Hematopoietic multipotent progenitor cell treated with erythropoietin and hydrocortisone succinate and interleukin-3 and kit ligand, for 17 days (in vitro differentiated cells): ENCODE data around the gene LIPH.
"Not testable (repeated sequence)": the region's sequence is repeated elsewhere in the genome, so short reads cannot be mapped to it uniquely, and the experiment has no call there.

Experiments used
- DNase-seq: peaks from one replicate; pipeline ENCODE4 v3.0.0-alpha.2; 2015; ENCODE audit warnings: low spot score

LIPH gene

DNA sequence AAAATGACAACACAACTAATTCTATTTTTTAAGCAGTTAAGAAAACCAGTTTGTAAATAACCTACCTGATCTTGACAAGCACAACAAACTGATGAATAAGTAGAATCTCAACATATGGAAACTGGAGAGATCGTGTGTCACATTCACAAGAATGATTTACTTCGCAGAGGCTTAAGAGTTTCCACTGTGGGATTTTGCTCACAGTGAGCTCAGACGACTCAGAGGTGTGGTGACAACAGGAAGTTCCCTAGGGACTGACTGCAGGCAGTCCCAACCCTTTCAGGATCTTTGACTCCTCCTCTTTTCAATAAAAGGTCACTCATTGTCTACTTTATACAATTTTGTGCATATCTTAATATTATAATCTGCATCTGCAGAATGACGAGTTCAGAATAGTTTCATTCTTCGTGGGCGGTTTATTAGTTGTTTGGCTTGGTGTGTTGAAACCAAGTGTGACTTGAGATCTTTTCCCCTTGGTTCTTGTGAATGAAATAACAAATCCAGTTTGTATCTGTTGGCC lies at the start of gene LIPH:
LIPH (minus strand) TSS at position 231 of the 520 bp plus-strand sequence; CDS start at position 114, 117 bp downstream.
- no peak for DNase-seq

DNA sequence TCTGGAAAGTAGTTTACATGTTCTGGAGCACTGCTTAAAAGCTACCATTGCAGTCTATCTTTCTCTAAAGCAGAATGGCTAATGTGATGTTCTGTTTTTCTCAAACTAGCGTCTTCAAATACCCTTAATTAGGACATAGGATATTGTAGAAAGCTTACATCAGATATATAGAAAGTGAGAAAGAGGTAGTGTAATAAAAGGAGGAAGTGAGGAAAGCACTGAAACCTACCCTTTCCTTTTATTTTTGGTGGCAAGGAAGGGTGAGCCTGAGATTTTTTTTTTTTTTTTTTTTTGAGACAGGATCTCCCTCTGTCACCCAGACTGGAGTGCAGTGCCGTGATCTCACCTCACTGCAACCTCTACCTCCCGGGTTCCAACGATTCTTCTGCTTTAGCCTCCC lies 43.1 kb upstream of the LIPH start:
- no peak for DNase-seq

DNA sequence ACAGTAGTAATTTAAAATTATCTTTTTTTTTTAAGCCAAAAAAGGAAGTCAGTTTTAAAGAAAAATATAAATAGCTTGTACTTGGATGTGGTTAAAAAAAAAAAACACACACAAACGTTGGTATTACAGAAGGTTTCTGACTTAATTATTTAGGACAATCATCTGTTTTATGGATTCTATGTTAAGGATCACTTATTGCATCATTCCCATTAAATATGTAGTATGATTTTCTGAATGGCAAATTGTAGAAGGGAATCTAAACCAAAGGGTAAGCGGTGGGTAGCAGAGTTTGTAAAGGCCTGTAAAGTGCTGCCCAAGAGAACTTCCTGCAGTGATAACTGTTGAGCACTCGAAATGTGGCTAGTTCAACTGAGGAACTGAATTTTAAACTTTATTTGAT lies 41.7 kb upstream of the LIPH start:
- DNase-seq = no peak

DNA sequence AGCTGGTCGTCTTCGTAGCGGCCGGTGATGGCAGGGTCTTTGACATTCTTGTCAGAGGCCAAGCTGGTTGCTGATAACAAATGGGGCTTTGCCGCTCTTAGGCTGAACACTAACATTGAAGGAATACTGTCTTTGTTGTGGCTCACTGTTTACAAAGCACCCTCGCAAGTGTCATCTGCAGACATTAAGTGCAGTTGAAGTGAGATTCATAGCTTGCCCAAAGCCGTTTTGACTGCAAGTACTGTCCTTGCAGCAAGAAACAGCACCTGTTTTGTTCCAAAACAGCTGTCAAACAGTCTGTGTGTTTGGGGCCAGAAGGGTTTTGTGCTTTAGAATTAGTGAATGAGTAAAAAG lies 34.3 kb upstream of the LIPH start:
- no peak for DNase-seq

DNA sequence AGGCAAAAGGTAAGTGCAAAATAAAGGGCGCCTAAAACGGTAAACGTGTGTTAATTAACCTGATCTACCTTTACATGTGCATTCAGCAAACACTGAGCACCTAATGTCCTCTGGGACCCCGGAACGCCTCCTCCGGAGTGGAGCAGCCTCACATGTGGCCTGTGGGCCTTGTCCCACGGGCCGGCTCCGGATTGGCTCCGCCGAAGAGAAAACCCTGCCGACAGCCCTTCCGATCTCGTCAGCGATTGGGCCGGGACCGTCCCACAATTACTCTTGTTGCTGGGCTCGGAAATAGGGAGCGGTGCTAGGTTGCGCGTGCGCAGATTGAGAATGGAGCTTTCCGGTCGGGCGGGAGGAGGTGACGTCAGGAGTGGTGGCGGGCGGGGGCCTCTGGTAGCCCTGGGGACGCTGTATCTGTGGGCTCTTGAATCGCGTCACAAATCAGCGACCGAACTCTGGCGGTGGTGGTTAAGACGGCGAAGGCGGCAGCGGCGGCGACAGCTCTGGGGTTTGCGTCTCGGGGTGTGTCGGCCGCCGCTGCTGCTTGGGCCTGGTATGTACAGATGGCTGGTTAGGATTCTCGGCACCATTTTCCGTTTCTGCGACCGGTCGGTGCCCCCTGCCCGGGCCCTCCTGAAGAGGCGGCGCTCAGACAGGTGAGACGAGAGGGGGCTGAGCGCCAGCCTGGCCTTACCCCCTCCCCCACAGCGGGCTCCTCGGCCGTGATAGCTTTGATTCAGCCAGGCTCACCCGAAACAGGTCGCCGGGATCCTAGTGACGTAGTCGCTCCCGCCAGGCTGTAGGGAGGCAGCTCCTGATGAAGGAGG lies 33.7 kb upstream of the LIPH start, which contains the start of gene SENP2:
SENP2 (plus strand) TSS at position 437 of the 827 bp plus-strand sequence; CDS start at position 556, 119 bp downstream.
- peak; percentile 99 for DNase-seq

DNA sequence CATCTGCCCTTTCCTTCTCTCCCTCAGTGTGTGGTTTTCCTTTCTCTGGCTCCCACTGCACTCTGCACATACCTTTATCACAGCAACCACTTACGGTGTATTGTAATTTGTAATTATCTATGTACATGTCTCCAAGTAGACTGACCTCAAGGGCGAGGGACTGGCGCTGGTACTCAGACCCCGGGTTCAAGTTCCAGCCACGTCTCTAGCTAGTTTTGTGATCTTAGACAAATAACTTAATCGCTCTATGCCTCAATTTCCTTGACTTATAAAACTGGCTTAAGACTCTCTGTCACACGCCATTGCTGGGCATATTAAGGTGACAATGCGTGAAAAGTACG lies 33.1 kb upstream of the LIPH start:
- DNase-seq = no peak

DNA sequence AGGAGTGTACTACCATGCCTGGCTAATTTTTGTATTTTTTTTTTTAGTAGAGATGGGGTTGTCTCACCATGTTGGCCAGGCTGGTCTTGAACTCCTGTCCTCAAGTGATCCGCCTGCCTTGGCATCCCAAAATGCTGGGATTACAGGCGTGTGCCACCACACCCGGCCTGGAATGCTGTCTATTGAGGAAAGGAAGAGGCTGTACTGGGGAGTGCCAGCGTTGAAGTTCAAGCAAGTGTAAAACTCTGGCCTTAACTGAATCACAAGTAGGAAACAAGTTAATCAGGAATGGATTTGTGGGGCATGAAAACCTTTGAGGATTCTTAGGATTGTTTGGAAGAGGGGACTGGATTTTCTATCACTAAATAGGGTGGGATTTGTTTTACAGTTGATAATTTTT lies 32.3 kb upstream of the LIPH start:
- DNase-seq = no peak

DNA sequence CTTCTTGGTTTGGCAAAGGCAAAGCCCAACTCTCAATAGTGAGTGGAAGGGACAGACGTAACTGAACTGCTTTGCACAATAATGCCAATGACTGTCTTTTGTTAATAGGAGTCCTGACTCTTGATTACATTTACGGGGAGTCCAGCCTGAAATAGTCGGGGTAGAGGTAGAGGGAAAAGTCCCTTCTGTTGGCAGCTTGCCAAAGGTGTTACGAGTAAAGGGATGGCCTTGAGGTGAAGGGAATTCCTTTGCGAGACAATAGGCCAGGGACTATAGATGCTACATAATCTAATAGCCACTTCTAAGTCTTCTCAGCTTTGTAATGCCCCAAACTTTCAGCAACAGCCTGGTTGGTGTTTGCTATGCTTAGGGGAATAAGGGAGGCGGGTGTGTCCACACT lies 31.5 kb upstream of the LIPH start:
- DNase-seq = no peak

DNA sequence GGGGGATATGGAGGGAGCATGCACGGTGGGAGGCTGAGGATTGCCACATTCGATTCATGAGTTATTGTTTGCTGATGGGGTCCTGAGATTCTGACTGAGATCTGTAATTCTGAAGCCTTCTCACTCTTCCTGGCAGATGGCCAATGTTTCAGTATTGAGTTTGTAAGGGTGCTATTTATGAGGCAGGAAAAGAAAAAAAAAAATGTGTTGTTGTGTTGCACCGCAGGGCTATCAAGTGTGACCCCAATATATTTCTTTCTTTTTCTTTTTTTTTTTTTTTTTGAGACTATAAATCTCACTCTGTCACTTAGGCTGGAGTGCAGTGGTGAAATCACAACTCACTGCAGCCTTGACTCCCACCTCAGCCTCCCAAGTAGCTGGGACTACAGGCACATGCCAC lies 30.5 kb upstream of the LIPH start:
- DNase-seq = peak; percentile 57

DNA sequence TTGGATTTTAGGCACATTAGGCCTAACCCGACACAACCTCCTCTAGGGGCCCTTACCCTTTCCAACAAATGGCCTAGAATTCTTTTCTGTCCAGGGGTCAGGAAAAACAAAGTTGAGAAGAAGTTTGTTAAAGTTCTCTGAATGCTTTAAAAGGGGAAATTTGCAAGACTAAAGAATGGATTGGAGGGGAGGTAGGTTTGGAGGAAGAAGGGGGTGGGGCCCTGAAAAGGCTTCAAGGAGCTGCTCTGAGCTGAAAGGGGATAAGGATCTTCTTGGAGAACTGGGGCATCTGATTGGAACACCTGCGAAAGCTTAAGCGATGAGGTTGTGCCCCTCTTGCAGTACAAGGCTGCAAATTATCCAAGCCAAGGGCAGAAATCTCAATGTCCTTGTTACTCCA lies 29.8 kb upstream of the LIPH start:
- peak; percentile 3 for DNase-seq

DNA sequence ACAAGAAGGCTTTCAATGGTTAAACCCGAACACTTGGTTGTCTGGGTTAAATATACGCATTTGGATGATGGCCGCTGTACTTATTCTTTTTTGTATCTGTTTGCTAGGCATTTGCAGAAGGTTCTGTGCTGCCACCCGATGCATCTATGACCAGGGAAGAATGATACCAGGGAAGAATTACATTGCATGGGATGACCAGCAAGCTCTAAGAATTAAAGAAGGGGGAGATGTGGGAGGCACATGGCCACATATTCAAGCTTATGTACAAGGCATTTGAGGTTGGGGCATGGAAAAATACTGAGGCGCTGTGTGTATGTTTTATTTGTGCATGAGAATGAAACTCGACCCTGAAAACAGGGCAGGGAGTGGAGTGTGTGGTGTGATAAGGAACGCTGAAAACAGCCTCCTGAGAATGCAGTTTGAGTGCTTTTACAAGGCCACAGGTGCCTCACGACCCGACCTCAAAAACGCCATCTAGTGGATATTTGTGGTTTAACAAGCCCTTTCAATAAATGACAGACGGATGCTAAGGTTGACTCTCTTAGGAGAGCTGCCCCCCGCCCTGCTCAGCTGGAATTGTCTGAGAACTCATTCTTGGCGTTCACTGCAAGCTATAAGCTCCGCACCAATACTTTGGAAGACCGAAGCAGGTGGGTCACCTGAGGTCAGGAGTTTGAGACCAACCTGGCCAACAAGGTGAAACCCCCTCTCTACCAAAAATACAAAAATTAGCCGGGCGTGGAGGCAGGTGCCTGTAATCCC lies 22.9 kb upstream of the LIPH start:
- DNase-seq = peak; percentile 72

DNA sequence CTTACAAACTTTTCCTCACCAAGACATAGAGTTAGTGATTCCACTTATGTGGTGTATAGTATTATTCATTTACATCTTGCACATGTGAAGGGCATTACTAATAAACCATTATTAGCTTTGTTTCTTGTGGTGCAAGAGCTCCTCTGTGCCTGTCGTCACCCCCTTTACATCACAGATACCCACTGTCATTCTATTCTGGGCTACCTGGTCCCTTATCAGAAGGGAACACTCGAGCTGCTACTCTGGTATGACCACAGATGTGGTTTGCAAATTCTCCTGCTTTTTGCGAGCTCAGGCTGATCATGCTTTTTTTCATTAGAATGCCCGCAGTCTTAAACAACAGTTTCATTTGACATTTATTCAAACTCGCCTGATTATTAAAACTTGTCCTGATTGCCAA lies 19.8 kb upstream of the LIPH start:
- DNase-seq = no peak

DNA sequence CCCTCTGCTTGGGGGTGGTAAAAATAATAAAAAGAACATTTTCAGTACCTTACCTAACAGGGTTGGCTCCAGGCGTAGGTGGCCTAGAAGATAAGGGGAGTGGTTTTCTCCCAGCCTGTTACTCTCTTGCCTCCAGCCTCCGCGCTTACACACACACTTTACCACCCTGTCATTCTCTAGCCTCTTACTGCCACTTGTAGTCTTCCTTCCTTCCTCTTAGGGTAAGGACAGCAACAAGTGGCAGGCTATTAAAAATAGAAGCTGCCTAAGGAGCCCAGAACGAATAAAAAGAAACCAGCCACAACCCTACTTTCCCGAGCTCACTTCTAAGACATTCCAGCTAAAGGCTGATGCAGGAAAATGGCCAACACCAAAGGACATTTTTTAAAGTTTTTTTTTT lies 9.6 kb upstream of the LIPH start:
- no peak for DNase-seq

DNA sequence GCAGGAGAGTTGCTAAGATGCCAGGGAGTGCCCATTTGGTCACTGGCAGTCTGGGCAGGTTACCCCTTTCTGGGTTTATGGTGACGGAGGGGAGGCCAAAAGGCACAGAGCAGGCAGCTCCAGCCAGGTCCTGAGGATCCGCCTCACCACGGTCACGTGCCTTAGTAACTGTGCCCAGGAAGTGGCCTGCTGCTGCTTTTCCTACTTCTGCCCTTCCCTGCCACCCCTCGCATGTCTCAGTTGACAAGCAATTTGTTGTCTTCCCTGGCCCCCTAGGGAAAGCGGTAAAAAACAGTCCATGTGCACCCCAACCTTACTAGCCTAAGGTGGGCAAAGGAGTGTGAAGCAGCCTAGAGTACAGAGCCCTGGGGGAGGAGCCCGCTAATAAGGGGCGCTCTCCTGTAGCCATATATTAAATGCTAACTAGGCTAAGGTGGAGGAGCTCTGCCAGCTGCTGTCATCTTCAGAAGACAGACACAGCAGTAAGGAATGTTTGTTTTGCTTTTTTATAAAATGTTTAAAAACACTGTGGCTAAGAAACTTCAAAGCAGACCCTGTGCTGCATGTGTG lies 9.1 kb upstream of the LIPH start:
- no peak for DNase-seq

DNA sequence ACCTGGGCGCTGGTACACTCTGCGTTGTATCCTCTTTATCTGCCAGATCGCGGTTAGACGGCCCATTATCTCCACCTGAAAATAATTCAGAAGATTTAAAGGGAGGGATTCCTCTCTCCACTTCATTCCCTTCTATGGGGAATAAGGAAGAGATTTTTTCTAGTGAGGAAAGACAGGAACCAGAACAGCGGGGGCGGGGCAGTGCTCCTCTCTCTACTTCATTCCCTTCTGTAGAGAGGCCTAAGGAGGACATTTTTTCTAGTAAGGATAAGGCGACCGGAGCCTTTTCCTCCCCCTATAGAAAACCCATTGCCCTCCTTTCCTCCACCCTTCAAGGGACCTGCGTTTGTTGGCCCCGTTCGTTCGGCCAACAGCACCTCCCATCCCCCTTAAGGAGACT lies 8.3 kb upstream of the LIPH start:
- DNase-seq = no peak

DNA sequence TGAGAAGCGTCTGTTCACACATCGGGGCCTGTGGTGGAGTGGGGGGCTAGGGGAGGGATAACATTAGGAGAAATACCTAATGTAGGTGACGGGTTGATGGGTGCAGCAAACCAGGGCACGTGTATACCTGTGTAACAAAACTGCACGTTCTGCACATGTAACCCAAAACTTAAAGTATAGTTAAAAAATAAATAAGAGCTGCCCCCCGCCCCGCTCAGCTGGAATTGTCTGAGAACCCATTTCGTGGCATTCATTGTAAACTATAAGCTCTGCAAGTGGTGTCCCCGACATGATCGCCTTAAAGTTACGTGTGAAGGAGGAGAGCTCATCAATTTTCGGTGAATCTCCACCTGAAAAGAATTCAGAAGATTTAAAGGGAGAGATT lies 7.3 kb upstream of the LIPH start:
- no peak for DNase-seq

DNA sequence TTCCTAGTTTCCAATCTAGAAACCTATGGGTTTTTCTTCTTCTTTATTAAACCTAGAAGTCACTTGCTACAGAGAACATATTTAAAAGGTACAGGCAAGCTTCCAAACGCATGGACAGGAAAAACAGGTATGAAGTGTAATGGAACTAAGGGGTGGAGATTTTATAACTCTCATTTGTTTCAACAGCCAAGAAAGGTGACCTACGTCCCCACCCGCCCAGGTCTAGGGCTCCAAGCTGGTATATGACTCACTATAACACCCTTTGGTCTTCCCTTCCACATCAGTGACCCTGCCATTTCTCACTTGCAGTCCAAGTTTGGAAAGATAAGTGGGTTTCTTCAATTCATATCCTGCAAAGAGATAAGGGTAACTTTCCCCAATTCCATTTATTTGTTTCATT lies 6.0 kb upstream of the LIPH start:
- DNase-seq = peak; percentile 17

DNA sequence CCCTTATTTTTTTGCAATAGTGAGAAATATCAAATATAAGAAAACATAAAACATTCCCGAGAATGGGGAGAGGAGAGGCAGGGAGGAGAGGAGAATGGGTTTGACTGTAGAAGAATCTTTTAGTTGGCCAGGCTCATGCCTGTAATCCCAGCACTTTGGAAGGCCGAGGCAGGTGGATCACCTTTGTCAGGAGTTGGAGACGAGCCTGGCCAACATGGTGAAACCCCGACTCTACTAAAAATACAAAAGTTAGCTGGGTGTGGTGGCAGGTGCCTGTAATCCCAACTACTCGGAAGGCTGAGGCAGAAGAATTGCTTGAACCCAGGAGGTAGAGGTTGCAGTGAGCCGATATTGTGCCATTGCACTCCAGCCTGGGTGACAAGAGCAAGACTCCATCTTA lies 4.3 kb upstream of the LIPH start:
- DNase-seq = not testable (repeated sequence)

DNA sequence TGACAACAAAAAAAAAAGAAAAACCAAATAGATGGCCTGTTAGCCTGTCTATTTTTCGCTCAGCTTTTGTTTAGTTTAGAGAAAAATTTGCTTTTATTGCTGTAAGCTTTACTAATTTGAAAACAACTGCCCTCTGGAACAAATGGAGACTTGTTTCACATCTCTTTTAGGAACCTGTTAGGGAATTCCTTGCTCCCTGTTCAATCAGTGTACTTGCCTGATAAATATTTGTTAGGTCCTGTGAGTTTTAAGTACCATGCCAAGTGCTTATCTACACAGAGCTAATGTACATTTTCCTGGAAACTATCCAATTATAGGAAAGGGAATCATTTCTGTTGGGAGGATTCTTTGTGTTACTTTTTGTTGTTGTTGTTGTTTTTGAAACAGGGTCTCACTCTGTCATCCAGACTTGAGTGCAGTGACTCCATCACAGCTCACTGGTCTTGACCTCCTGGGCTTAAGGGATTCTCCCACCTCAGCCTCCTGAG lies 3.5 kb upstream of the LIPH start:
- no peak for DNase-seq

DNA sequence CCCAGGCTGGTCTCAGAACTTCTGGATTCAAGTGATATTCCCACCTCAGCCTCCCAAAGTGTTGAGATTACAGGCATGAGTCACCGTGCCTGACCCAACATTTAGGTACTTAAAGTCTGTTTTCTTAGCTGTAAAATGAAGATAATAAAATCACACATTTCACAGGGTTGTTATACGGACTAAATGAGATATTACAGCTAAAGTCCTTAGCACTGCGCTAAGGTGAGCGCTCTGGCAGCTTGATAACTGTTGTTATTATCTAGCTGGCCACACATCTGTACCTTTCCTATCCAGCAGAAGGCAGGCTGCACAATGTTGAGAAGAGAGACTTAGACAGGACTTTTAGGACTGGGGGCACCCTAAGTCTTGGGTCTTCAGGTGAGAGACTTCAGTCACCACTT lies 2.7 kb upstream of the LIPH start:
- no peak for DNase-seq

DNA sequence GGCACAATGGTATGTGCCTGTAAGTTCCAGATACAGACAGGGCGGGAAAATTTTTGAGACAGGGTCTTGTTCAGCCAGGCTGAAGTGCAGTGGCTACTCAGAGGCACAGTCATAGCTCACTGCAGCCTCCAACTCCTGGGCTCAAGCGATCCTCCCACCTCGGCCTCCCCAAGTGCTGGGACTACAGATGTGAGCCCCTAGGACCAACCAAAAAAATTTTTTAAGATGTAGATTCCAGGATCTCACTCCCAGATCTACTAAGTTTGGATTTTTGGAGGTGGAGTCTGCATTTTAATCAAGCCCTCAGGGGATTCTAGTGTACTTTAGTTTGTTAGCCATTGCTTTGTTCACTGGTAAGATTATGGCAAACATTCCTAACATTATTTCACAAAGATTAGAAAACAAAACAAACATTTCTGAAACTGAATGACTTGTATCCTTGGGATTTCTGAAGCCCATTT lies 2.7 kb downstream of the LIPH start:
- no peak for DNase-seq

DNA sequence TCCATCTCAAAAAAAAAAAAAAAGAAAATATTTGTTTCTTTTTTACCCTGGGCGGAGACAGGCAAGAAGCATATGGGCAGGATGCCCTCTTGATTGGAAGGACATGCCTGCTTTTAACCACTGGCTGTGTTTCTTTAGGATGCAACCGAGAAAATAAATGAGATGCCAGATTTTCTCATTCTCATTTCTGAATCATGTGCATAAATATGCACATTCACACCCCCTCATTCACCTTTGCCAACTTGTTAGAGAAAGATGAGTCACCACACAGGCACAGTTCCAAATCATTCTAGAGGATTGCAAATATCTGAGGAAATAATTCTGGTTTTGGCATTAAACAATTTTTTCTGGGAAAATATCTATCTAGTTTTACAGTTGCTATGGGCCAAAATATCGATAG lies 3.3 kb downstream of the LIPH start:
- no peak for DNase-seq

DNA sequence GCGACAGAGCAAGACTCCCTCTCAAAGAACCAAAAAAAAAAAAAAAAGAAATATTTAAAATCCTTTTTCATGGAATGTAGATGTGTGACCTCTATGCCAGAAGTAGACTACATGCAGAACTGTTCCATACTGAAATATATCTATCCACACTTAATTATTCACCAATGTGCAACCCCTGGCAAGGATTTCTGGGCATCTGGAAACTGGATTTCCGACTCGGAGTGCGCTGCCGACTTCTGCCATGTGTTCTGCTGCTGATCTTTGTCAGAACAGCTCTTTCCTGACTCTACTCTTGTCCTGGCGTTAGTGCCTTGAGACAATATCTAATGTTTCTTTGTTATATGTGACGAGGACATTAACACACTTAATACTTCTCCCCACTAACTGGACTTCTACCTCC lies 11.7 kb downstream of the LIPH start:
- DNase-seq = no peak
